GM19372 (cell line): ENCODE results near the gene RHBDF2.

Source experiments
- ATAC-seq: cut with Tn5 transposase; IDR thresholded peaks from one replicate; pipeline ENCODE4 v1.9.1; 2021; ENCODE audit warnings: mild to moderate bottlenecking, low read depth, moderate library complexity; ENCODE audit not compliant: unreplicated experiment

RHBDF2 gene

DNA sequence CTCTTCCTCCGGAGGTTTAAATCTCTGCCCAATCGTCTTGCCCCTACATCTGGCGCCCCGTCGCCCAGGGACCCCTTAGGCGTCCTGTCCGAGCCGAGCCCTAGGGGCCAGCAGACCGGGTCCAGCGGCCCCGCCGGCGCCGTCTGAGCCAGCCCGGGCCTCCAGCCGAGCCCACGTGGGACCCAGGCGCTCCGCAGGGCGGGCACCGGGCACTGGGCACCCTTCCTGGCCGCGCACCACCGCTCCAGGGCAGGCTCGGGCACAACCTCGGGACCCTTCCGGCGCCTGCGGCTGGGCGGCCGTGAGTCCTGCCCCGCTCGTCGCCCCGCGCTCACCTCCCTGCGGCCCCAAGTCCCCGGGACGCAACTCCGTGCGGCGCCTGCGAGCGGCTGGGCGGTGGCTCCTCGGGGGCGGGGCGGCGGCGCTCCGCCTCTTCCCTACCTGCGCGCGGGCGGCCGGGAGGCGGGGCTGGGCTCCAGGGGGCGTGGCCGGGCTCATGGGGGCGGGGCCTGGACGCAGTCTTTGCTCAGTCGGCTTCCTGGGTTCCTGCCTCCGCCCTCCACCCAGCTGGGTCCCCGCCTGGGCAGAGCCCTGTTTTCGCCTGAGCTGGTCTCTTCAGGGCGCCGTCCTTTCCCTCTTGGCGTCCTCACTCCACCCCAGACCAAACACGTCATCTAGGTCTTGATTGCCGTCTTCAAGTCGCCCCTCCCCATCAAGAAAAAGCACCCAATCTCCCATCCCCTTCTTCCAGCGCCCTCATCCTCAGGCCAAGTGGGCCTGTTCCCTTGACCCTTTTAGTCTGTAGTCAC is at the start of gene RHBDF2:
Gene RHBDF2 (minus strand): TSS at position 406 of the 809 bp plus-strand sequence. CDS start 19,899 bp downstream, outside the sequence.
- ATAC-seq = peak; percentile 77

DNA sequence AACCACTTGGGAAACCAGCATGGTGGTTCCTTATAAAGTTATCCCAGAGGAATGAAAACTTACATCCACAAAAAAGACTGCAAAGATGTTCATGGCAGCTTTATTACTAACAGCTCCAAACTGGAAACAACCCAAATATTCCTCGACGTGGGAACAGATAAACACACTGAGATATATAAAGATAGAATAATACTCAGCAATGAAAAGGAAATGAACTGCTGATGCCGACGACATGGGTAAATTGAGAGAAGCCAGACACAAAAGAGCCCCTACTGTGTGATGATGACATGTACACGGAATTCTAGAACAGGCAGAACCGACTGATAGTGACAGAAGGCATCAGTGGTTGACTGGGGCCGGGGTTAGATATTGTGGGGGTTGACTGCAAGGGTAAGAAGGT is 48.3 kb upstream of the RHBDF2 start:
- no peak for ATAC-seq

DNA sequence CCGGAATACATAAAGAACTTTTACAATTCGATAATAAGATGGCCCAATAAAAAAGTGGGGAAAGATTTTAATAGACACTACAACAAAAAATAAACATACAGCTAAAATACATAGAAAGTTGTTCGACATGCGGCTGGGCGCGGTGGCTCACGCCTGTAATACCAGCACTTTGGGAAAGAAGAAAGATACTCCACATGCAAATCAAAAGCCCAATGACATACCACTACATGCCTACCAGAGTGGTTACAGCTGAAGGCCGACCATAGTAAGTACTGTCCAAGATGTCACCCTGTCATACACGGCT is 47.9 kb upstream of the RHBDF2 start:
- ATAC-seq = no peak

DNA sequence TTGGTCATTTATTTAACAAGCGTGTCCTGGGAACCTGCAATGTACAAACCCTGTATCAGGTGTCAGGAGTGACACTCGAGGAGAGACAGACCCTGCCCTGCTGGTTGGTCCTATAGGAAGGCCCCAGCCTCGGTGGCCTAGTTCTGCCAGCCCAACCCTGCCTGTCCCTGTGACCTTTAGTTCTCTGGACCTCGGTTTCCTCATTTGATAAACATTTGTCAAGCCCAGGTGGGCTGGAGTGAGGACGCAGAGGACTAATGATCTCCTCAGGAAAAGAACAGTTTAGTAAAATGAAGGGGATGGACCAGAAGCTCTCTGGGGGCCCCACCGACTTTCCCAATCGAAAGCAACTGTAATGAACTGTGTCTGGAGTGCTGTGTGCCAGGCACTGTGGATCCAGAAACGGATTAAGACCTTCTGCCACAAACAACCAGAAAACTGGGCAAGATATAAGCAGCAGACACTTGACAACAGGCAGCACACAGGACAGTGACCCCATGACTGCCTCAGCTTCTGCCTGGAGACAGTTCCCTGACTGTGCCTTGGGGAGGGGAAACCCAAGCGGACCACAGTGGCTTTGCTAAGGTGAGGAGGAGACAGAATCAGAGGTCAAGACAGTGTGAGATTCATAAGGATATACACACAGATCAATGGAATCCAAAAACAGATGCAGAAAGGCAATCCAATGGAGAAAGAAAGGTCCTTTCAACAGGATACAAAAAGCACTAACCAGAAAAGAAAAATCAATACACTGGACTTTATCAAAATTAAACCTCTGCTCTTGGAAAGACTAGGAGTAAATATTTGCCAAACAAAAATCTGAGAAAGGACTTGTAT is 47.4 kb upstream of the RHBDF2 start:
- ATAC-seq = no peak

DNA sequence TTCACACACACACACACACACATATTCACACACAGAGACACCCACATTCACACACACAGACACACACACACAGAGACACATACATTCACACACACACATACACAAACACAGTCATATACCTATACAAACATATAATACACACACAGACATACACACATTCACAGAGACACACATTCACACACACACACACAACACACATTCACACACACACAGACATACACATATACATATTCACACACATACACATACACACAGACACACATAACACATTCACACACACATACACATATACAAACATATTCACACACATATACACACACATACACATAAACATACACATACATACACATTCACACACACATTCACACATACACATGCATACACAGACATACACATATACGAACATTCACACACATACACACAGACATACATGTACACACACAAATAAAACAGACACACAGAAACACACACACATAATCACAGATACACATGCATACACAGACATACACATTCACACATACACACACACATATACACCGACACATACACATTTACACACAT is 46.5 kb upstream of the RHBDF2 start:
- ATAC-seq = no peak

DNA sequence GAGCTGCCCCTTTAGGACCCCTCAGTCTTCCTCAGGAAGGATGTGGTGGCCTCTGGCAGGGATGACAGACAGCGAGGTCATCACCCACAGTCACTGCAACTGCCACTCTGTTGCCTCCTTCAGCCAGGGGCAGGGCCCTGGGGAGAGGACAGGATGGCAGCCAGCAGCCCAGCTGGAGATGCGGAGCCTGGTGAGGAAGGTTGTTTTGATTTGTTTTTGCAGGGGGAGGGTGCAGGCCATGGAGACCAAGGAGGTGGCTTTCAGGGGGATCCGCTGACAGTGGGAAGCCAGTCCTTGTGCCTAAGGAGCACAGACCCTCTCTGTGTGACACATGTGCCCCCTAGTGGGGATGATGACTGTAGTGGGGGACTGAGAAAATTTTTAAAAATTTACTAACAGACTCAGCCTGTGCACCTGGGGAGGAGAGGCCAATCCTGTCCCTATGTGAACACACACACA is 46.0 kb upstream of the RHBDF2 start:
- no peak for ATAC-seq

DNA sequence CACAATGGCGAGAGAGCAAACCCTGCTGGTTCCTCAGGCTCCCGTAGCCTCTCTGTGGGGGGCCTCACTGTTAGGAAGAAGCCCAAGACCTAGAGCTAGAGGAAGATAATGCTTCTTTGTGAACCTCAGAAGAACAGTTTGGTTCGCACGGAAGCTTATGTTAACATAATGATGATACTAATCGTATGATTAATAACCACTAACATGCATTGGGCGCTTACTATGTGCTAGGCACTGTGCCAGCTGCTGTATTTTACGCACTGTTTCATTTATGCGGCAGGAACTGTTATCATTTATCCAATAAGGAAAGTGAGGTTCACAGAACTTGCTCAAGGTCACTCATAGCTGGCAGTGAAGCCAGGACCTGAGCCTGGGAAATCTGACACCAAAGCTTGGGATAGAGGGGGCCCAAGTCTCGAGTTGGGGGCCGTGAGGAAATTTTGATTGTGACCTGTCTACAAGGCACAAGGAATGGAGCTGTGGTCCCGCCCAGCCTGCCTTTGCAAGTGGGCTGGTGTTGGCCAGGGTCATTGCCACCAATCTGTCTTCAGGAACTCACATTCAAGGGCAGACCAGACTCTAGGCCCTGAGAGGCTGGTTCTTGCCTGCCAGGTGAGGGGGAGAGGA is 45.4 kb upstream of the RHBDF2 start:
- no peak for ATAC-seq

DNA sequence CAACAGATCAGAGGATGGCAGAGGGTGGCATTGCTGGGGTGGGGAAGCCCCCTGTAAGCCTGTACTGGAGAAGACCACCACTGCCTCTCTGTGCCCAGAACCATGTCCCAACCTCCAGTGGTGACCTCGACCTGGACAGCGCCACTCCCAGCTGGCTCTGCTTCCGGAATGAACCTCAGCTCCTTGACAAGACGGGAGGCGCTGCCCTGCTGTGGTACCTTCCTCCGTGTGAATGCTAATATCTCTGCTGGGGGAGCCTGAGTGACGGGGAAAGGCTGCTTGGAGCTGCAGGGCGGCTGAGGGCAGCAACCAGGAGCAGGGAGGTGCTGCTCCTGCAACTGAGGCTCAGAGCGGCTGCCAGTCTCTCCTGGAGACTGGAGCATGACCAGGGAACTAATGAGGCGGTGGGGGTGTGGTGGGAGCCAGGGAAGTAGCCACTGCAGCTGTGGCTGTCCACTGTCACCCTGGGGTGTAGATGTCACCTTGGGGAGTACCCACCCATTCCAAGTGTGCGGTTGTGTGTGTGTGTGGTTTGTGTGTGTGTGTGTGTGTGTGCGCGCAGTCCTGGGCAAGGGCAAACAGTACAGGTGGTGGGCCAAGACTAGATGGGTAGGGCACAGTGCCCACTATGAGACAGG is 44.8 kb upstream of the RHBDF2 start:
- no peak for ATAC-seq

DNA sequence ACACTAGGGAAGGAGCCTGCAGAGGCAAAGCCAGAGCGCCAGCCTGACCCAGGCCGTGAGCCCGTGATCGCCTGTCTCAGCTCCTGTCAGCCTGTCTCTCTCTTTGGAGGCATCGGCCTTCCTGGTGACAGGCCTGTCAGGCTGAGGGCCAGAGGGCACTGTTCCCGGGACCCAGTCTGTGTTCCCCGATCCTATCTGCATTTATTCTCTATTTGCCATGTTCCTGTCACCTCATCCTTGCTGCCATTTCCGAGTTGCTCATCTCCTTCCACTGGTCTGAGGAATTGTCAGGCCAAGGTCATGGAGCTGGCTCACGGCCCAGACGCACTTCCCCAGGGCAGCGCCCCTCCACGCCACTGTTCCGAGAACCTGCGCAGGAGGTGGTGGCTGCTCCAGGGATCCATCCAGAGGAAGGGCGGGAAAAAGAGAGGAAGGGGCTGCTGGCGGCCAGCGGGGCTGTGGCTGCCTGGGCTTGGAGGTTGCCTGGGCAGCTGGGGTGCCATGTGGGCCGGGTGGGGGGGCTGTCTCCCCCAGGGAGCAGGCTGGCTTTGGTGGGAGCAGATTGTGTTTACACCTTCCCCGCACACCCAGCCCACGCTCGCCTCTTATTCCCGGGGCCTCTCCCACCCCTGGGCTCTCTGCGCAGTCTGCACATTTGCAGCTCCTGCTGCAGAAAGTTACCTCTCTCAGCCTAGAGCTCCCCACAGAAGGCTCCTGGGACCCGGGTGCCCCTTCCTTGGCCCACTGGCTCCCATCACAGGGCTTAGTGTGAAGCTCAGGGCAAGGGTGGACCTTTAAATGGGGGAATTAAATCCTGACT is 43.5 kb upstream of the RHBDF2 start:
- no peak for ATAC-seq

DNA sequence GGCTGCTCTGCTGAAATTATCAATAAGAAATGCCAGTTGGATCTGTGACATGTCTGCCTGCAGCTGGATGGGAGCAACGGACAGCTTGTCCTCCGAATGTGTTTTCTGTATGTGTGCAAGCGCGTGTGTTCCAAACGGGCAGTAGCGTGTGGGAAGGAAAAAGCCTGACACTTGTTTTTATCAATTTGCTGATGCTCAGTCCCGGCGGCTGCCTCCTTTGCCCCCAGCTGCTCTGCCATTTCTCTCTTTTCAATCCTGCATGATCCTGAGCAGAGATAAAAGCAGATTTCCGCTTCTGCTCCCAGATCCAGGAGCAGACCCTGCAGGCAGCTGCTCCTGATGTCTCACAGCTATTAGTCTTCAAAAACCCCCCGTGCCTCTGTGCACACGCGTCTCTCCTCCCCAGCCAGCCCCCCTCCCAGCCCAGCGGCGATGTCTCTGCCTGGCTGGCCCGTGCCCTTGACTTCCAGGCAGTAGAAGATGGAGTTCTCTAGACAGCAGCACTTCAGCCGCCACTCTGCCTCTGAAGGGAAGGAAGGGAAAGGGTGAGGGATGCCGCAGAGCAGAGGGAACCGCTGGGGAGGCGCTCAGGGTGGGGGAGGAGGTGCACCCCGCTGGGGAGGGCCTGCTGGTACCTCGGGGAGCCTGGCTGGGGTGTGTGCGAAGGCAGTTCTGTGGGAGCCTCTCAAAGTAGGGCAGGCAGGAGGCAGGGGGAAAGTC is 42.8 kb upstream of the RHBDF2 start:
- no peak for ATAC-seq

DNA sequence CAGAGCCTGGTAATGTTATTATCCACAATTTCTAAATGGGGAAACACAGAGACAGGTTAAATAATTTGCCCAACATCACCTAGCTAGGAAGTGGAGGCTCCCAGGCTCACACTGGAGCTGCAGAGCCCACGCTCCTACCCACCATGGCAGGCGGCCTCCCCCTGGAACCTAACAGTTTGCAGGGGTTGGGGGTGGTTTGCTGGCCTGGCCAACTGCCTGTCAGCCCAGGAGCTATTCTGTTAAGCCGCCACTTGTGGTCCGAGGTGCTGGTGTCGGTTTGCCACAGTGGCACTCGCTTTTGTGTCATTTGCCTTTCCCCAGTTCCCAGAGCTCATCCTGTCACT is 42.2 kb upstream of the RHBDF2 start:
- no peak for ATAC-seq

DNA sequence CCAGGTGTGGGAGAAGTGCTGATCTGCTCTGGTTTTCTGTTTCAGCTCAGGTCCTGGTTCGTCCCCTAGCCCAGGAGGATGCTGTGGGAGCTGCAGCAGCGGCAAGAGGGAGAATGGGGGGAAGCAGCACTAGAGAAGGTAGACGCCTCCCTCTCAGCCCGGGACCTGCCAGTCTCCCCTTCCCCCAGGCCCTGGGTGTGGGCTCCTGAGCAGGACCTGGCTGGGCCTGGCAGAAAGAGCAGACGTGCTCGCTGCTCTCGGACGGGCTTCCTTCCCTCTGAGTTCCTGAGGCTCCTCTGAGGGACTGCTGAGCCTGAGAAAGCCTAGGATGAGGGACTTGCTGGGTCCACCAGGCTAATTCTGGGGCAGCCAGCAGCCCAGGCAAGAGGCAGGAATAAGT is 41.8 kb upstream of the RHBDF2 start:
- ATAC-seq = no peak

DNA sequence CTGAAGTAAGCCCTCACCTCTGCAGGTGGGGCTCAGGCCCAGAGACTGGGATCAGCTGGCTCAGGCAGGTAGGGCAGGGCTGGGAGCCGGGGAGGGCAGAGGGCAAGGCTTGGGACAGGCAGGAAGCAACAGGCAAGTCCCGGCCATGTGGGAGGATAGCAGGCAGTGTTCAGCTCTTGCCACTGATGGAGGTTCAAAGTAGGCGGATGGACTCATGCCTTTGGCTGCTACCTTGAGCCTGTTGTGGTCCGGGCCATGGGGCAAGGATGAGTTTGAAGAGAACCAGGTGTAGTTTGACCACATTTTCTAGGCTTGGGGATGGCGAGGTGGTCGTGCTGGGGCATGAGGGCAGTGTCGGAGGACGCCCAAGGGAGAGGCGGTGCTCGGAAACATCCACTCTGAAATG is 41.3 kb upstream of the RHBDF2 start:
- no peak for ATAC-seq

DNA sequence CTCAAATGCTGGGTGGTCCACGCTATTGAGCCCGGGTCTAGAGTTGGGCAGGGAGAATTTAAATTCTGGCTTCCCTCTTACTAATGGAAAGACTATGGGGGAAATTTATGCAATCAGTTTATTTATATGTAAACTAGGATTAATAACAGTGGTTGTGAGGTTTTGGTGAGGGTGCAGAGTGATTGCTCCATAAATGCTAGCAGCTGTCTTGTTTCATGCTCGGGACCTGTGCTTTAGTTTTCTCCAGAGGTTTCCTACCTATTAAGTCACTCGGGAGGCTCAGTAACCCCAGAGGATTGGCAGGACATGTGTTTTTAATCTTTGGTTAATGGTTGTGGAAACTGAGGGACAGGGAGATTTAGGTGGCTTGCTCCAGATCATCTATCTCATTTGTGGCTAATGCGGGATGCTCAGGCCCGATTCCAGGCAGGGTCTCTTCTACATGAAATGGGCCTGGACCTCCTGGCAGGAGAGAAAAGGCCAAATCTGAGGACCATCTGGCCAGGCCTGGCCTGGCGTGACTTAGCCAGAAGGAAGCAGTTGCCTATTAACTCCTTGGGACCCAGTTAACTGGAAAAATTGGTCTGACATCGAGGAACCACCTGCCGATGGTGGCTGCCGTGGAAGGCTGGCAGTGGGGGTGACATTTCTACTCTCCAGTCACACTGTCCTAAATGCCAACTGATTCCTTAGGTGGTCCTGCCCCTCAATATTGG is 40.7 kb upstream of the RHBDF2 start:
- no peak for ATAC-seq

DNA sequence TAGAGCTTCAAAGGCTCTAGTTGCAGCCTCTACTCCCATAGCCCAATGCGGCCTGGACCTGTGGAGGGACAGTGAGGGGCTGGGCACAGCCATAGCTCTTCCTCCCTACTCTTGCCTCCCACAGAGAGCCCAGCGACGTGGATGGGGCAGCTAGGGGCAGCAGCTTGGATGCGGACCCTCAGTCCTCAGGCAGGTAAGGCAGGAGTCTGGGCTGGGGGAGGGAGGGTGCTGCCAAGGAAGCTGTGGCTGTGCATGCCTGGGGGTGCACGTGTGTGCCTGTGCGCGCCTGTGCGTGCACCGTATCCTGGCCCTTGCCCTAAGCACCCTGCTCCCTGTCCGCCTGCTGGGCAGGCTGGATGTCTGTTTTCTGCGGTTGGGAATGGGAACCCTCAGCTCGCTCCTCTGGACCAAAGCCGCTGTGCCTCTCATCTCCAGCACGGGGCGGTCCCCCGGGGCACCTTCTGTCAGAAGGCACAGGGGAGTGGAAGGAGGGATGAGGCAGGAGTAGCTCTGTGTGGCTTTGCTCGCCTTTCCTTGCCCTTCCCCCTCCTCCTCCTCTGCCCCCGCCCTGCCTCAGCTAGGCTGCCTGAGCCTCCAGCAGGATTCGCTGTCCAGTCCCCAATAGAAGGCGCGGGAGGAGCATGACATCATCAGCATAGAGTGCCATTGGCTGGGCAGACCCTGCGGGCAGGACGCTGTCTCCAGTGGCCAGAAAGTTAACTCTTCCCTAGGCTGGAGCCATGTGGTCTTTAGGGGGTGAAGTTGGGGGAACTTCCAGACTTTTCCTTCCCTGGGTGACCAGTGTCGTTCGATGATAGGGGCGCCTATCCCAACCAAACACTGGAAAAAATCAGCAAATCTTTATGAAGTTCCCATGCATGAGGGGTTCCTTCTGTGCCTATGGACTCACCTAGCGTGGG is 39.4 kb upstream of the RHBDF2 start:
- ATAC-seq = no peak

DNA sequence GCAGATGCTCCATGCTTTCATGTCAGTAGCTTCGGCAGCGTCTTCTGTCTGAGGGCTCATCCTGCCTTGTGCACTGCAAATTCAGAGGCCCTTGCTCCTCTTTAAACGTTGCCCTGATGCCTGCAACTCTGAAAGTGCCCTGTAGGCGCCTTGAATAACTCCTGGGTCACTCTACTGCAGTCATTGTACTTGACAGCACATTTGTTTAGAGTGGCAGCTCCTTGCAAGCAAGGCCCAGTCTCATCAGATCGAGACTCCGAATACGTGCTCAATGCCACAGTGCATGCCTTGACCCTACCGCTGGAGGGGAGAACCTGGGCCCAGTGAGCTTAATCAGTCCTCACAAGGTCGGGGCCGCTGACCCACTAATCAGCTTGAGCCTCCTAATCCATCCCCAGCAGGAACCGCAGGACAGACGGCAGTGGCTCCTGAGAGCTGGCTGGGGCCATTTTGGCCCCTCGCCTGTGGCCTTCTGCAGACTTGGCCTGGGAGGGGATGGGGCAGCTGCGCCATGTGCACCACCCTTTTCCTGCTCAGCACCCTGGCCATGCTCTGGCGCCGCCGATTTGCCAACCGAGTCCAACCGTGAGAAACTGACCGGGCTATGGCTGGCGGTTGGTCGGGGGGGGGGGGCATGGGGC is 38.5 kb upstream of the RHBDF2 start, which contains the start of gene PRCD:
Gene PRCD (plus strand): TSS at position 414 of the 641 bp plus-strand sequence. CDS start 98 bp downstream, at position 512.
- ATAC-seq = no peak
